HCT116 (cell line): Measurements from ENCODE around the gene HYLS1. TPM values are rescaled to one million over a fixed set of nuclear protein-coding genes. Genes with fewer than 3 reads are reported as not detected.

Source experiments
- ATAC-seq: fragments of 200-7000 bp; cut with Tn5 transposase; 2 replicates; pipeline ENCODE4 v1.9.1; 2020; ENCODE audit warnings: mild to moderate bottlenecking, moderate library complexity
- BruUV-seq: library from RNA; stranded (reverse); fragments of 400-500 nt; replicated peaks from 2 replicates; lab custom pipeline; 2021; lab: Mats Ljungman, UMichigan
- CTCF ChIA-PET: fragments of 300-600 bp; sonication (Branson Sonifier 250); formaldehyde crosslinking; loops from one replicate; lab custom pipeline; 2021; ENCODE audit warnings: antibody characterized with exemption; lab: Charles Lee
- POLR2A ChIA-PET: fragments of 300-600, 350-600 bp; sonication (Branson Sonifier 250); formaldehyde crosslinking; loops from one replicate; lab custom pipeline; 2021; ENCODE audit warnings: antibody characterized with exemption; lab: Charles Lee
- RAD21 ChIA-PET, 2 experiments: fragments of 300-600 bp; sonication (Branson Sonifier 250); formaldehyde crosslinking; loops; one replicate each; lab custom pipeline; 2023; ENCODE audit warnings: low total read pairs in 2 of 2; ENCODE audit not compliant: uncharacterized antibody in 2 of 2, unreplicated experiment in 2 of 2, low non-redundant PET in 1 of 2; lab: Charles Lee
- DNase-seq: peaks from one replicate; pipeline ENCODE4 v3.0.0-alpha.2; 2010; ENCODE audit warnings: low read depth, low spot score
- H2AFZ ChIP-seq: fragments of 200-600 bp; shearing (Covaris generic), sonication (generic); 2 replicates; pipeline ENCODE4 v1.6.1; 2017; ENCODE audit warnings: low read depth, mixed run types, mixed read lengths, antibody characterized with exemption, low read length; ENCODE audit not compliant: poor library complexity, severe bottlenecking
- H3K27ac ChIP-seq: 2 replicates; pipeline ENCODE4 v1.5.1; 2012; ENCODE audit warnings: low read depth, low read length
- H3K27me3 ChIP-seq: fragments of 200-600 bp; sonication (generic); 2 replicates; pipeline ENCODE4 v1.6.1; 2016; ENCODE audit warnings: mixed run types, low read length, mixed read lengths; ENCODE audit not compliant: insufficient read depth
- H3K36me3 ChIP-seq, 2 experiments: fragments of 200-500 bp in 1 of 2; fragments of 200-600 bp in 1 of 2; sonication (Bioruptor generic) in 1 of 2; sonication (generic) in 1 of 2; 2 replicates each; pipeline versions ENCODE4 v1.5.1 to v1.6.1; 2014 to 2016; ENCODE audit warnings: low read length in 2 of 2, inconsistent platforms in 1 of 2, mixed read lengths in 1 of 2, mixed run types in 1 of 2; ENCODE audit not compliant: insufficient read depth in 2 of 2, control insufficient read depth in 1 of 2
- H3K4me1 ChIP-seq, 2 experiments: fragments of 200-600 bp in 1 of 2; sonication (generic) in 1 of 2; 2 replicates each; pipeline versions ENCODE4 v1.5.1 to v1.6.1; 2012 to 2017; ENCODE audit warnings: low read length in 2 of 2, inconsistent platforms in 1 of 2, mild to moderate bottlenecking in 1 of 2, mixed read lengths in 1 of 2, mixed run types in 1 of 2, moderate library complexity in 1 of 2; ENCODE audit not compliant: insufficient read depth in 2 of 2, control insufficient read depth in 1 of 2
- H3K4me2 ChIP-seq: fragments of 200-600 bp; sonication (generic); 2 replicates; pipeline ENCODE4 v1.6.1; 2017; ENCODE audit warnings: mixed run types, low read length, mixed read lengths
- H3K4me3 ChIP-seq, 2 experiments: fragments of 200-600 bp in 1 of 2; sonication (generic) in 1 of 2; replicated peaks in 1 of 2; 2 replicates each; pipeline ENCODE4 v1.5.1; 2011 to 2016; ENCODE audit warnings: low read length in 2 of 2, control low read depth in 1 of 2, low read depth in 1 of 2, mild to moderate bottlenecking in 1 of 2, mixed read lengths in 1 of 2, mixed run types in 1 of 2
- H3K79me2 ChIP-seq: fragments of 200-600 bp; sonication (generic); 2 replicates; pipeline ENCODE4 v1.6.1; 2017; ENCODE audit warnings: mild to moderate bottlenecking, mixed run types, low read length, moderate library complexity, mixed read lengths; ENCODE audit not compliant: insufficient read depth
- H3K9ac ChIP-seq: fragments of 200-600 bp; sonication (generic); 2 replicates; pipeline ENCODE4 v1.6.1; 2016; ENCODE audit warnings: low read length, mixed read lengths
- H3K9me2 ChIP-seq: fragments of 200-600 bp; sonication (generic), shearing (Covaris generic); 2 replicates; pipeline ENCODE4 v1.6.1; 2017; ENCODE audit warnings: mixed run types, mild to moderate bottlenecking, moderate library complexity; ENCODE audit not compliant: insufficient read depth
- H3K9me3 ChIP-seq, 2 experiments: fragments of 200-500 bp in 1 of 2; fragments of 200-600 bp in 1 of 2; sonication (Bioruptor generic) in 1 of 2; sonication (generic) in 1 of 2; 2 replicates each; pipeline ENCODE4 v1.6.1; 2014 to 2017; ENCODE audit warnings: low read length in 2 of 2, mixed read lengths in 2 of 2, inconsistent platforms in 1 of 2, low read depth in 1 of 2, mild to moderate bottlenecking in 1 of 2, mixed run types in 1 of 2, moderate library complexity in 1 of 2; ENCODE audit not compliant: control insufficient read depth in 1 of 2, insufficient read depth in 1 of 2
- H4K20me1 ChIP-seq: fragments of 200-600 bp; sonication (generic), shearing (Covaris generic); 2 replicates; pipeline ENCODE4 v1.6.1; 2017; ENCODE audit warnings: mixed run types, mild to moderate bottlenecking, moderate library complexity; ENCODE audit not compliant: insufficient read depth
- CBX3 ChIP-seq: IDR thresholded peaks from 2 replicates; pipeline ENCODE4 v1.6.1; 2012; ENCODE audit warnings: low read depth
- CEBPB ChIP-seq: IDR thresholded peaks from 2 replicates; pipeline ENCODE4 v1.6.1; 2012; ENCODE audit warnings: low read depth
- EZH2 ChIP-seq: fragments of 200-600 bp; sonication (generic); IDR thresholded peaks from 2 replicates; pipeline ENCODE4 v1.6.1; 2017; ENCODE audit warnings: antibody characterized with exemption, mixed run types
- EZH2phosphoT487 ChIP-seq: fragments of 200-600 bp; IDR thresholded peaks from 2 replicates; pipeline ENCODE4 v1.6.1; 2018; ENCODE audit warnings: antibody characterized with exemption, borderline replicate concordance
- FOSL1 ChIP-seq: IDR thresholded peaks from 2 replicates; pipeline ENCODE4 v1.6.1; 2012; ENCODE audit warnings: low read depth
- POLR2A ChIP-seq: IDR thresholded peaks from 2 replicates; pipeline ENCODE4 v1.7.0; 2011; ENCODE audit warnings: borderline replicate concordance; ENCODE audit not compliant: insufficient read depth, insufficient read length; ENCODE audit errors: extremely low read depth
- POLR2AphosphoS5 ChIP-seq: IDR thresholded peaks from 2 replicates; pipeline ENCODE4 v1.6.1; 2011; ENCODE audit warnings: mild to moderate bottlenecking, low read depth, low read length, moderate library complexity
- SIN3A ChIP-seq: IDR thresholded peaks from 2 replicates; pipeline ENCODE4 v1.6.1; 2012; ENCODE audit warnings: low read depth
- SP1 ChIP-seq: IDR thresholded peaks from 2 replicates; pipeline ENCODE4 v1.6.1; 2012; ENCODE audit warnings: low read depth
- SRF ChIP-seq: IDR thresholded peaks from 2 replicates; pipeline ENCODE4 v1.6.1; 2012; ENCODE audit warnings: low read depth
- TCF7L2 ChIP-seq: IDR thresholded peaks from 2 replicates; pipeline ENCODE4 v1.7.0; 2011; ENCODE audit warnings: borderline replicate concordance, inconsistent platforms; ENCODE audit not compliant: insufficient read depth, insufficient read length; ENCODE audit errors: extremely low read depth
- YY1 ChIP-seq: IDR thresholded peaks from 2 replicates; pipeline ENCODE4 v1.6.1; 2011; ENCODE audit warnings: low read length, low read depth, moderate library complexity, mild to moderate bottlenecking; ENCODE audit not compliant: insufficient replicate concordance; ENCODE audit errors: extremely low read depth
- intact Hi-C: fragments of 100-400 bp; cut with micrococcal nuclease; formaldehyde crosslinking; loops from 2 replicates; pipeline ENCODE4 v1.10.0; 2022
- total RNA-seq: library from RNA; stranded (reverse); gene quantifications from one replicate; pipeline ENCODE4 v1.2.1, GENCODE V29; 2021; ENCODE audit not compliant: unreplicated experiment
- TF ChIP-seq, protein P1 (sequence below): IDR thresholded peaks from 2 replicates; pipeline ENCODE4 v1.6.1; 2012
- TF ChIP-seq, protein P2 (sequence below): IDR thresholded peaks from 2 replicates; pipeline ENCODE4 v1.6.1; 2011; ENCODE audit warnings: mild to moderate bottlenecking, low read length, moderate library complexity; ENCODE audit not compliant: insufficient replicate concordance; ENCODE audit errors: extremely low read depth
- TF ChIP-seq, protein P3 (sequence below), 3 experiments: fragments of 200-600 bp in 1 of 3; sonication (generic) in 1 of 3; IDR thresholded peaks in 2 of 3; conservative IDR thresholded peaks in 1 of 3; 2 replicates each; pipeline ENCODE4 v1.5.1; 2012 to 2017; ENCODE audit warnings: low read depth in 2 of 3, low read length in 2 of 3, antibody characterized with exemption in 1 of 3, borderline replicate concordance in 1 of 3, control low read depth in 1 of 3, mild to moderate bottlenecking in 1 of 3, mixed read lengths in 1 of 3, mixed run types in 1 of 3, moderate library complexity in 1 of 3; ENCODE audit not compliant: insufficient read depth in 1 of 3

The HYLS1 gene
- total RNA-seq, 1 experiment from 2014 or later: 18.9 TPM

DNA sequence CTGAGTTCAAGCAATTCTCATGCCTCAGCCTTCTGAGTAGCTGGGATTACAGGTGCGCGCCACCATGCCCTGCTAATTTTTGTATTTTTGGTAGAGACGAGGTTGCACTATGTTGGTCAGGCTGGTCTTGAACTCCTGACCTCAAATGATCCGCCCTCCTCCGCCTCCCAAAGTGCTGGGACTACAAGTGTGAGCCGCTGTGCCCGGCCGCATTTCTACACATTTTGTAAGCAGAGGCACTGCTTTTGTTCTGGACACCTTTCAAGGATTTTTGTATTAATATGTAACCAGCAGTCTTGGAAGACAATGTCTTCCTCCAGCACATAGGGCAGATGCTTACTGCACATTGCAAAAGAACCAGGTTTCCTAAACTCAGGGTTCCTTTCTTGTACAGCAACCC, 47.0 kb downstream of the HYLS1 start:
- ChIA-PET CTCF (no interaction called here), RAD21 (no interaction called here), POLR2A (no interaction called here)
- Histone ChIP-seq H3K9ac (no peak overlapping the region), H2AFZ (no peak overlapping the region), H3K27me3 (0 out of 2 replicates have a peak, but pooled peaks cover 5% of the 10 kb centered on the region), H3K4me2 (no peak overlapping the region), H3K79me2 (no peaks in the 10 kb centered on the region), H3K9me3 (no peaks in the 10 kb centered on the region), H3K27ac (no peak overlapping the region), H3K36me3 (no peaks in the 10 kb centered on the region)
- no TSS peak for BruUV-seq
- ATAC-seq (no peak), DNase-seq (no peak)
- TF ChIP-seq CEBPB (no peak), SIN3A (no peak), CBX3 (no peak), SRF (no peak), POLR2AphosphoS5 (no peak), EZH2 (no peak), FOSL1 (no peak), TCF7L2 (no peak), POLR2A (no peak), YY1 (no peak), EZH2phosphoT487 (no peak), SP1 (no peak)
- TF ChIP-seq, protein P1, sequence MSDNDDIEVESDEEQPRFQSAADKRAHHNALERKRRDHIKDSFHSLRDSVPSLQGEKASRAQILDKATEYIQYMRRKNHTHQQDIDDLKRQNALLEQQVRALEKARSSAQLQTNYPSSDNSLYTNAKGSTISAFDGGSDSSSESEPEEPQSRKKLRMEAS: no peak
- TF ChIP-seq, protein P2, sequence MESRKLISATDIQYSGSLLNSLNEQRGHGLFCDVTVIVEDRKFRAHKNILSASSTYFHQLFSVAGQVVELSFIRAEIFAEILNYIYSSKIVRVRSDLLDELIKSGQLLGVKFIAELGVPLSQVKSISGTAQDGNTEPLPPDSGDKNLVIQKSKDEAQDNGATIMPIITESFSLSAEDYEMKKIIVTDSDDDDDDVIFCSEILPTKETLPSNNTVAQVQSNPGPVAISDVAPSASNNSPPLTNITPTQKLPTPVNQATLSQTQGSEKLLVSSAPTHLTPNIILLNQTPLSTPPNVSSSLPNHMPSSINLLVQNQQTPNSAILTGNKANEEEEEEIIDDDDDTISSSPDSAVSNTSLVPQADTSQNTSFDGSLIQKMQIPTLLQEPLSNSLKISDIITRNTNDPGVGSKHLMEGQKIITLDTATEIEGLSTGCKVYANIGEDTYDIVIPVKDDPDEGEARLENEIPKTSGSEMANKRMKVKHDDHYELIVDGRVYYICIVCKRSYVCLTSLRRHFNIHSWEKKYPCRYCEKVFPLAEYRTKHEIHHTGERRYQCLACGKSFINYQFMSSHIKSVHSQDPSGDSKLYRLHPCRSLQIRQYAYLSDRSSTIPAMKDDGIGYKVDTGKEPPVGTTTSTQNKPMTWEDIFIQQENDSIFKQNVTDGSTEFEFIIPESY: no peak
- TF ChIP-seq, protein P3, sequence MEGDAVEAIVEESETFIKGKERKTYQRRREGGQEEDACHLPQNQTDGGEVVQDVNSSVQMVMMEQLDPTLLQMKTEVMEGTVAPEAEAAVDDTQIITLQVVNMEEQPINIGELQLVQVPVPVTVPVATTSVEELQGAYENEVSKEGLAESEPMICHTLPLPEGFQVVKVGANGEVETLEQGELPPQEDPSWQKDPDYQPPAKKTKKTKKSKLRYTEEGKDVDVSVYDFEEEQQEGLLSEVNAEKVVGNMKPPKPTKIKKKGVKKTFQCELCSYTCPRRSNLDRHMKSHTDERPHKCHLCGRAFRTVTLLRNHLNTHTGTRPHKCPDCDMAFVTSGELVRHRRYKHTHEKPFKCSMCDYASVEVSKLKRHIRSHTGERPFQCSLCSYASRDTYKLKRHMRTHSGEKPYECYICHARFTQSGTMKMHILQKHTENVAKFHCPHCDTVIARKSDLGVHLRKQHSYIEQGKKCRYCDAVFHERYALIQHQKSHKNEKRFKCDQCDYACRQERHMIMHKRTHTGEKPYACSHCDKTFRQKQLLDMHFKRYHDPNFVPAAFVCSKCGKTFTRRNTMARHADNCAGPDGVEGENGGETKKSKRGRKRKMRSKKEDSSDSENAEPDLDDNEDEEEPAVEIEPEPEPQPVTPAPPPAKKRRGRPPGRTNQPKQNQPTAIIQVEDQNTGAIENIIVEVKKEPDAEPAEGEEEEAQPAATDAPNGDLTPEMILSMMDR (IDR thresholded peaks at IDR 0.05 in 2 of 3, conservative IDR thresholded peaks at IDR 0.05 in 1 of 3; ENCODE audit: borderline replicate concordance in 1 of 3, insufficient read depth in 1 of 3, low read depth in 2 of 3, low read length in 2 of 3): no peak
- TF ChIP-seq, all 23 proteins: peak for 0
- no peaks in the 10 kb centered on the region for H4K20me1 ChIP-seq
- H3K4me3 ChIP-seq: no peak overlapping the region
- peaks cover 0 to 6% of the 10 kb centered on the region in 2 experiments; a peak in 2 of 4 replicates for H3K4me1 ChIP-seq
- H3K9me2 ChIP-seq: no peaks in the 10 kb centered on the region
- intact Hi-C loops: no loop called here
